Umbilical cord (tissue), 2 donors: Measurements from ENCODE around the gene SCUBE1. TPM values are rescaled to one million over a fixed set of nuclear protein-coding genes. Genes with fewer than 3 reads are reported as not detected.

Source experiments
- DNase-seq: peaks from one replicate; pipeline ENCODE4 v3.0.0-alpha.2; 2015; ENCODE audit warnings: low spot score
- total RNA-seq: library from RNA; depleted of rRNA; stranded (reverse); fragments of >200 nt; gene quantifications from one replicate; pipeline ENCODE4 v1.2.3, GENCODE V29; 2014; ENCODE audit warnings: low replicate concordance; ENCODE audit not compliant: insufficient read depth

The SCUBE1 gene
- total RNA-seq, 1 donor from 2014 or later = 3.6 TPM

- DNase-seq = no peak
Observed at GRCh38 chr22:43218786-43219185, 124.4 kb downstream of the SCUBE1 start.

DNA sequence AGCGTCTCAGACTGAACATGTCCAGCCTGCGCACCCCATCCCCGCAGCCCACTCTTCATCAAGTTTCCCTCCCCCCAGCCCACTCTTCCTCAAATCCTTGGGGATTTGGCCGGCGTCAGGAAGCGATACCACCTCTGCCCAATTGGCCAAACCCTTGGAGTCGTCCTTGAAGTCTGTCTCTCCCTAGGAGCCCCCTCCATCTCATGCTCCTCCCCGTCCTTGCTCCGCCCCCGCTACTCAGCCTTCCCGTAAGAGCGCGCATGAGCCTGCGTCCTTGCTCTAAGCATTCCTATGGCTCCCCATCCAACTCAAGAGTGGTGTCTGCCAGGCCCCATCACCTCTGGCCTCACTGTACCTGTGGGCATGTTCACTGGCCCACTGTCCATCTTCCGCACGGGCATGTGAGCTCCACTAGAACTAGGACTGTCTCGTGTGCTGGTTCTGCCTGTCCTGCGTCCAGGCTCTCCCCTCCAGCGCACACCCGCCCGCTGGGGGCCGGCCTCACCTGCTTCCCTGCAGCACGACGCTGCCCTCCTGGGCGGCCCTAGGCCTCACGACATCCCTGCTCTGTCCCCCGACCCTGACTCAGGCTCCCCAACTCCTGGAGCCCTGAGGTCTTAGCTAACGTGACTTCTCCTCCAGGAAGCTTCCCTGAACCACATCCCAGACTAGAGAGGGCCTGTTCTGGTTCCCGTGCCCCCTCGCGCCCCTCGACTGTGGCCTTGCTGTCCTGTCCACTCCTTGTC lies 125.7 kb downstream of the SCUBE1 start:
- DNase-seq = no peak

DNA sequence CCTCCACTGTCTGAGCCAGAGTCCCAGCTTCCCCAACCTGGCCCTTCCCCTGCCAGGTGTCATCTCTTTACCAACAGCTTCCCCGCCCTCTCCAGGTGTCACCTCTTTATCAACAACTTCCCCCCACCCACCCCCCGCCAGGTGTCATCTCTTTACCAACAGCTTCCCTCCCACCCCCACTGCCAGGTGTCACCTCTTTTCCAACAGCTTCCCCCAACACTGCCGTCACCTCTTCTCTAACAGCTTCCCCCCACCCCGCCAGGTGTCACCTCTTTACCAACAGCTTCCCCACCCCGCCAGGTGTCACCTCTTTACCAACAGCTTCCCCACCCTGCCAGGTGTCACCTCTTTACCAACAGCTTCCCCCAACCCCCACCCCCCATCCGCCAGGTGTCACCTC lies 126.4 kb downstream of the SCUBE1 start:
- DNase-seq = no peak

DNA sequence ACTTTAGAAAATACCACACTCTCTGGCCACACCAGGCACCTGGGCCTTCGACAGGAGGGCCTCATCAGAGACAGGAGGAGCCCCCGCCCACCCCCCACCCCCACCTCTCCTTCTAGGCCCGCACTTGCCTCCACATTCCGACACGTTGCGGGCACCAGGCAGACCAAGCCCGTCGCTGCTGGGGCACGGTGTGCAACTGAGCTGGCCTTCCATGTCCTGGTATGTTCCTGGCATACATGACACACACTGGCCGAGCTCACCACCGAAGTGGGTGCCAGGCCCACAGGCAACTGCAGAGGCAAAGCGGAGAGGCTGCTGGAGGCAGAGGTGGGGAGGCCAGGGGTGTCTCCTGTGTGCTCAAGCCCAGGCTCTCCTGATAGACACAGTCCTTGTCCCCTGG lies 129.2 kb downstream of the SCUBE1 start:
- no peak for DNase-seq

DNA sequence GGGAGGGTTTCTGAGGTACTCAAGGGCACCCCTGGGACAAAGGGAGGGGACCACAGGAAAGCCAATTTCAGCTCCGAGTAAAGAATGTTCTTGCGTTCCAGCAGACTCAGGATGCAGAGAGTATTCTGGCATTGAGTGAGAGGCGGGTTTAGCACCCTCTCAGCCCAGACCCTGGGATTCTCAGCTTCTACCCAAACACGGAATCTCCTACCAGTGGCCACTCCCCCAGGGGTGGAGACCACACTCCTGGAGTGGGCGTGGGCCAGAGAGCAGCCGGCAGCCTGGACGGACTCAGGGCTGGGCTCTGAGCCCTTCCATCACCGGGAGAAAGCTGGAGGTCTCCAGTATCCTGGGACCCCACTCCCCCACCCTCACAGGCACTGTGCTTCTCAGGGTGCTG lies 130.1 kb downstream of the SCUBE1 start:
- peak; percentile 72 for DNase-seq

DNA sequence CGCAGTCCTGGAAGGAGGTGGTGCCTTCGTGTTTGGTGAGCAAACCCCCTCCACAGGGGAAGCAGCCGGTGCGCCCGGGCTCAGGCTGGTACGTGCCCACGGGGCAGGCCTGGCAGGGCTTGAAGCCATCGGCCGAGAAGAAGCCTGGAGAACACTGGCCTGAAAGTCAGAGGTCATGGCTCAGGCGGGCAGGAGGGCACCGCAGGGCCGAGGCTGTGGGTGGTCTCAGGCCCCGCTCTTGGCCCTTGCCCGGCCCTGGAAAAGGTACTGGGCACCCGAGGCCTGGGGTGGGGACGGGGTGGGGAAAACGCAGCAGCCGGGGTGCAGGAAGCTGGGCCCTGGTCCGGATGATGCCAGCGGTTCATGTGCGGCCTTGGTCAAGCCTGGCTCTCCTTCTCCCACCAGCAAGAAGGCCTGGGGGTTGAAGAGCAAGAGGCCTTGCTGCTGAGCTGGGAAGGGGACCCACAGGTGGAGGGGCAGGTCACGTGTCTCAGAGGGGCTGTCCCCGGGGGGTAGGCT lies 130.7 kb downstream of the SCUBE1 start:
- DNase-seq = no peak

GRCh38 chr22:43211941-43212433 lies 131.2 kb downstream of the SCUBE1 start:
- DNase-seq = no peak

GRCh38 chr22:43210631-43211515 lies 132.3 kb downstream of the SCUBE1 start:
- DNase-seq = no peak

GRCh38 chr22:43209971-43210370 lies 133.2 kb downstream of the SCUBE1 start:
- DNase-seq = no peak

GRCh38 chr22:43209523-43209890 lies 133.7 kb downstream of the SCUBE1 start:
- no peak for DNase-seq

DNA sequence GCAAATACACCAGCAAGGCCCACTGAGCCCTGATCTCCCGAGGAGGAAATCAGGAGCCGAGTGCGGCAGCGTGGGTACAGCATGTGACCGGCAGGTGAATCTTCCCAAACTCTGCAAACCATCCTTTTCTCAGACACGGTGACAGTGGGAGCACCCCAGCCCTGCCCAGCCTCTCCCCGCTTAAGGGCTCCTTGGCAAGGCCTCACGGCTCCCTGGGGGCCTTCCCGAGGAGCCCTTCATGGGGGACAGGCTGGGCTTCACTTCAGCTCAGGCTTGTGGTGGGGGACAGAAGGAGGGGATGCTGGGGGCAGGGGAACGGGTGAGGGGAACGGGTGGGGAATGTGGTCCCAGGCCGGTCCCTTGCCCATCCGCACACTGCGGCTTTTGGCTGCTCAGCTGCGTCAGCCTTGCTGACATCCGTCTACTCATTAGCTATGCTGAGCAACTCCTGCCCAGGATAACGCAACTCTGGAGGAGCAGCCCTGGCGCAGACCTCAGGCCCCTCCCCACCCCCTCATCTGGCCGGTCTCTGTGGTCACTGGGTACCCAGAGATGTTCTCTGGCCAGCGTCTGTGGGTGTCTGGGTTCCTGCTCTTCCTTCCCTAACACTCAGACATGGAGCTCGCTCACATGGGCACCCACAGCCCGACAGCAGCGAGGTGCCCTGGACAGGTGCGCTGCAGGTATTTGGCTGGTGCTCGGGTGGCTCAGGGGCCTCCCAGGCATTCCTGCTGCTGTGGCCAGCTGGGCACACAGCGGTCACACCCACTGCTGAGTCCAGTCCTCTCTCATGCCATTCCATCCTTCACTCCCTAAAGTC lies 134.3 kb downstream of the SCUBE1 start:
- no peak for DNase-seq

GRCh38 chr22:43207849-43208702 lies 135.1 kb downstream of the SCUBE1 start:
- no peak for DNase-seq

- no peak for DNase-seq
Observed at GRCh38 chr22:43207386-43207785, 135.8 kb downstream of the SCUBE1 start.

- DNase-seq = no peak
Observed at GRCh38 chr22:43206509-43207161, 136.5 kb downstream of the SCUBE1 start.

DNA sequence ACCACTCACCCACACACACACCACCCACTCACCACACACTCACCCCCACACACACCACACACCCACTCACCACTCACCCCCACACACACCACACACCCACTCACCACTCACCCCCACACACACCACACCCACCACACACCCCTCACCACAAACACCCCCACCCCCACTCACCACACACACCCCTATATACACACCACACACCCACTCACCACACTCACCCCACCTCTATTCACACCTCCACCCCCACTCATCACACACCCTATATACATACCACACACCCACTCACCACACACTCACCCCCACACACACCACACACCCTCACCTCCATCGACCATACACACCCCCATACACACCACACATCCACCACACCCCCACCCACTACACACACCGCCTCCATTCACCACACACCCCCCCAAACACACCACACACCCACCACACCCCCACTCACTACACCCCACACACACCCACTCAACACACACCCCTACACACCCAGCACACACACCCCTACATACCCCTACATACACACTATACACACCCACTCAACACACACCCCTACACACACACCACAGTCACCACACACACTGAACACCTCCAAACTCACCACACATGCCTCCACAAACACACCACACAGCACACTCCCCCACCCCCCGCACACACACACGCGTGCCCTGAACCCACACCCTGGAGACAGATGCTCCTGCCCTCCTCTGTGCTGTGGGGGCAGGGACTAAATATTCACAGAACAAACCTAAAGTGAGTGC lies 137.2 kb downstream of the SCUBE1 start:
- DNase-seq = no peak

GRCh38 chr22:43205261-43205691 lies 137.9 kb downstream of the SCUBE1 start:
- DNase-seq = no peak

DNA sequence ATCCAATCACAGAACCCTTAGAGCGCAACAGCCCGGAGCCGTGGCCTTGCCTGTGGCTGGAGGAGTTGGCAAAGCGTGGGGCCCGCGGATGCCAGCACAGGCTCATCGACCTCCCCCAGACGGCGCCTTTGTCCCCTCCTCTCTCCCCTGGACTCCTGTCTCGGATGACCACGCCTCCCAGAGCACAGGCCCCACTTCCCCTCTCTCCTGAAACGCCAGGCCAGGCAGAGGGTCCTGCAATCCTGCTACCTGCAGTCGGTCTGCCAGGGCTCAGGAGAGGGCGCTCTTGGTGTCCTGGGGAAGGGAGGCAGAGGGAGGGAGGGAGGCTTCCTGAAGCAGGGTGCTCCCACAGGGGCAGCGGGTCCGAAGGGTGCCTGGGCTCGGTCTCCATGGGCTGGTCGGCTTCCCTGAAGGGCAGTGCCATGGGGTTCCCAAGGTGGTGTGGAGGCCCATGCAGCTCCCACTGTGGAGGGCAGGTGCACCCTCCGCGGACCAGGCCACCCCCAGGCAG lies 139.6 kb downstream of the SCUBE1 start:
- DNase-seq = no peak

DNA sequence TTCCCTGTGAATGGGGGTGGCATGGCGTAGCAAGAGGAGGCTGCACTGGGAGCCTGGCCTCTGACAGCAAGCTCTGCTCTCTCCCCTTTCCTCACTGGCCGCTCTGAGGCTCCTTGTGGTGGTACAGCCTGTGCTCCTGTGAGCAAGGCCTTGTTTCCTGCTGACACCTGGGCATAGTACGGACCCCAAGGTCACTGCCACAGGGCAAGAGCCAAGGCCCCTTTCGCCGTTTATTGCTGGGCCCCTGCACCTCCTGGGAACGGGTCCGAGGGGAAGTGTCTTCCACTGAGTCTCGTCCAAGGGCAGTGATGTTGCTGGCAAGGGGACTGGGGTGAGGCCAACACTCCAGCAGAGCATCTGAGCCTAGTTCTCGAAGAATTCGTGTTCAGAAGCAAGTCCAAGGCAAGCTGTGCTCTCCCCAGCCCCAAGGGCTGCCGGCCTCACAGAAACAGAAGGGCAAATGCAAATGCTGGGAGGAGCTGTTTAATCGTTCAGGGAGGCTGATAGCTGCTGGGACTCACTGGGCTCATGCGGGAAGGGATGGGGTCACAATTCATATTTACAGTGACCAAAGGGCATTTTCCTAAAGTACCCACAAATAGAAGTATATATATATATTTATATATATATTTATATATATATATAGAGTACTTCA lies 140.3 kb downstream of the SCUBE1 start:
- DNase-seq = no peak

GRCh38 chr22:43202326-43202725 lies 140.8 kb downstream of the SCUBE1 start:
- no peak for DNase-seq
